H1 (cell line): Measurements from ENCODE around the gene TBX3. TPM values are rescaled to one million over a fixed set of nuclear protein-coding genes. Genes with fewer than 3 reads are reported as not detected.

Experiments
- CTCF ChIA-PET: fragments of 300-600 bp; sonication (Branson Sonifier 250); formaldehyde crosslinking; loops from one replicate; lab custom pipeline; 2021; ENCODE audit not compliant: partially characterized antibody; lab: Charles Lee
- POLR2A ChIA-PET: fragments of 300-600 bp; sonication (Branson Sonifier 250); formaldehyde crosslinking; loops from one replicate; lab custom pipeline; 2021; ENCODE audit warnings: inconsistent platforms; ENCODE audit not compliant: partially characterized antibody; lab: Charles Lee
- DNase-seq, 2 experiments: peaks; one replicate each; pipeline versions ENCODE4 v3.0.0 to v3.0.0-alpha.2; 2010 to 2022; ENCODE audit warnings: low spot score in 2 of 2, low read depth in 1 of 2, mixed read lengths in 1 of 2
- FAIRE-seq: peaks from 2 replicates; lab custom pipeline; 2011; peaks lifted over from hg19 to GRCh38; lab: Jason Lieb, UNC
- H2AFZ ChIP-seq: 2 replicates; pipeline ENCODE4 v1.8.1; 2012; ENCODE audit warnings: low read length, inconsistent platforms
- H2AK5ac ChIP-seq: 2 replicates; pipeline ENCODE4 v1.6.1; 2013; ENCODE audit warnings: low read depth, low read length
- H2BK120ac ChIP-seq: replicated peaks from 2 replicates; pipeline ENCODE3; 2013; ENCODE audit warnings: low read depth, low read length, inconsistent platforms
- H2BK12ac ChIP-seq: 2 replicates; pipeline ENCODE4 v1.6.1; 2013; ENCODE audit warnings: low read depth, low read length
- H2BK15ac ChIP-seq: 2 replicates; pipeline ENCODE4 v1.6.1; 2013; ENCODE audit warnings: low read length
- H2BK20ac ChIP-seq: 2 replicates; pipeline ENCODE4 v1.6.1; 2013; ENCODE audit warnings: low read length
- H2BK5ac ChIP-seq: 2 replicates; pipeline ENCODE4 v1.6.1; 2013; ENCODE audit warnings: low read depth, low read length
- H3K14ac ChIP-seq: 2 replicates; pipeline ENCODE4 v1.6.1; 2013; ENCODE audit warnings: inconsistent platforms; ENCODE audit not compliant: insufficient read length
- H3K18ac ChIP-seq: 2 replicates; pipeline ENCODE4 v1.6.1; 2013; ENCODE audit warnings: low read length; ENCODE audit errors: extremely low read depth
- H3K23ac ChIP-seq: 2 replicates; pipeline ENCODE4 v1.6.1; 2013; ENCODE audit warnings: inconsistent platforms; ENCODE audit not compliant: insufficient read length
- H3K23me2 ChIP-seq: 2 replicates; pipeline ENCODE4 v1.6.1; 2013; ENCODE audit warnings: low read depth, low read length
- H3K27ac ChIP-seq: 2 replicates; pipeline ENCODE4 v1.6.1; 2011; ENCODE audit warnings: low read depth, low read length, inconsistent platforms
- H3K27me3 ChIP-seq, 4 experiments: replicated peaks in 1 of 4; 1 replicate in 1 of 4; 2 replicates in 3 of 4; pipeline versions ENCODE4 v1.6.1 to v1.8.1; 2011 to 2013; ENCODE audit warnings: low read length in 3 of 4, mild to moderate bottlenecking in 3 of 4, inconsistent platforms in 2 of 4, mixed read lengths in 2 of 4, moderate library complexity in 1 of 4; ENCODE audit not compliant: control insufficient read depth in 3 of 4, insufficient read depth in 3 of 4; ENCODE audit errors: extremely low read depth in 1 of 4
- H3K36me3 ChIP-seq, 4 experiments: 2 replicates each; pipeline versions ENCODE4 v1.6.1 to v1.8.1; 2011 to 2013; ENCODE audit warnings: mild to moderate bottlenecking in 4 of 4, low read length in 3 of 4, moderate library complexity in 2 of 4, control low read depth in 1 of 4, inconsistent platforms in 1 of 4; ENCODE audit not compliant: insufficient read depth in 4 of 4, control insufficient read depth in 2 of 4
- H3K4ac ChIP-seq: replicated peaks from 2 replicates; pipeline ENCODE3; 2013; ENCODE audit warnings: low read length, low read depth, mixed read lengths, inconsistent platforms; ENCODE audit not compliant: insufficient read length
- H3K4me1 ChIP-seq, 4 experiments: replicated peaks in 1 of 4; 1 replicate in 1 of 4; 2 replicates in 3 of 4; pipeline versions ENCODE4 v1.6.1 to v1.8.1; 2011 to 2013; ENCODE audit warnings: low read length in 3 of 4, inconsistent platforms in 2 of 4, mixed read lengths in 1 of 4; ENCODE audit not compliant: insufficient read depth in 4 of 4, control insufficient read depth in 3 of 4
- H3K4me2 ChIP-seq, 2 experiments: 2 replicates each; pipeline versions ENCODE4 v1.6.1 to v1.8.1; 2011 to 2013; ENCODE audit warnings: low read depth in 2 of 2, low read length in 2 of 2, control low read depth in 1 of 2, inconsistent platforms in 1 of 2, mild to moderate bottlenecking in 1 of 2; ENCODE audit not compliant: insufficient read depth in 1 of 2
- H3K4me3 ChIP-seq, 4 experiments: fragments of 200-600, 300-600 bp in 1 of 4; sonication (generic), shearing (Covaris generic), sonication (Bioruptor Twin) in 1 of 4; 2 replicates each; pipeline versions ENCODE4 v1.5.1 to v1.8.1; 2011 to 2016; ENCODE audit warnings: low read length in 4 of 4, low read depth in 3 of 4, control low read depth in 2 of 4, inconsistent platforms in 2 of 4, mild to moderate bottlenecking in 2 of 4, mixed read lengths in 1 of 4, moderate library complexity in 1 of 4; ENCODE audit not compliant: insufficient read depth in 2 of 4; ENCODE audit errors: extremely low read depth in 1 of 4
- H3K56ac ChIP-seq: replicated peaks from 2 replicates; pipeline ENCODE3; 2013; ENCODE audit warnings: low read depth, mild to moderate bottlenecking, mixed read lengths, low read length, inconsistent platforms; ENCODE audit not compliant: insufficient read length
- H3K79me1 ChIP-seq: 2 replicates; pipeline ENCODE4 v1.6.1; 2013; ENCODE audit warnings: low read depth, low read length, control low read depth
- H3K79me2 ChIP-seq, 2 experiments: 2 replicates each; pipeline versions ENCODE4 v1.6.1 to v1.8.1; 2012 to 2013; ENCODE audit warnings: low read length in 2 of 2, mild to moderate bottlenecking in 2 of 2, inconsistent platforms in 1 of 2; ENCODE audit not compliant: insufficient read depth in 2 of 2, control insufficient read depth in 1 of 2
- H3K9ac ChIP-seq, 4 experiments: replicated peaks in 1 of 4; 1 replicate in 1 of 4; 2 replicates in 3 of 4; pipeline versions ENCODE4 v1.6.1 to v1.8.1; 2011 to 2013; ENCODE audit warnings: low read depth in 3 of 4, low read length in 3 of 4, control low read depth in 2 of 4, mild to moderate bottlenecking in 2 of 4, moderate library complexity in 2 of 4, inconsistent platforms in 1 of 4; ENCODE audit errors: extremely low read depth in 1 of 4
- H3K9me3 ChIP-seq, 2 experiments: 2 replicates each; pipeline versions ENCODE4 v1.6.1 to v1.8.1; 2012 to 2013; ENCODE audit warnings: mild to moderate bottlenecking in 2 of 2, moderate library complexity in 2 of 2, control low read depth in 1 of 2, inconsistent platforms in 1 of 2, low read depth in 1 of 2, low read length in 1 of 2, mixed read lengths in 1 of 2; ENCODE audit not compliant: insufficient read depth in 2 of 2
- H4K20me1 ChIP-seq, 2 experiments: replicated peaks in 1 of 2; 2 replicates each; pipeline versions ENCODE3 to v1.8.1; 2011 to 2013; ENCODE audit warnings: inconsistent platforms in 2 of 2, low read length in 2 of 2, mild to moderate bottlenecking in 1 of 2; ENCODE audit not compliant: insufficient read depth in 2 of 2, control insufficient read depth in 1 of 2
- H4K5ac ChIP-seq: 2 replicates; pipeline ENCODE4 v1.6.1; 2013; ENCODE audit warnings: low read length, low read depth, mixed read lengths, inconsistent platforms; ENCODE audit not compliant: insufficient read length
- H4K8ac ChIP-seq: 2 replicates; pipeline ENCODE4 v1.8.0; 2013; ENCODE audit warnings: mild to moderate bottlenecking, moderate library complexity, low read length, inconsistent platforms; ENCODE audit not compliant: insufficient read depth; ENCODE audit errors: extremely low read depth
- H4K91ac ChIP-seq: replicated peaks from 2 replicates; pipeline ENCODE3; 2013; ENCODE audit warnings: low read length, mixed read lengths, inconsistent platforms; ENCODE audit not compliant: insufficient read length
- KDM1A ChIP-seq: fragments of 200-600, 300-600 bp; sonication (generic); IDR thresholded peaks from 2 replicates; pipeline ENCODE4 v1.7.1; 2016; ENCODE audit warnings: mild to moderate bottlenecking, low read length, borderline replicate concordance
- POU5F1 ChIP-seq: IDR thresholded peaks from 2 replicates; pipeline ENCODE4 v1.6.1; 2011; ENCODE audit warnings: low read depth, mild to moderate bottlenecking, low read length, moderate library complexity
- SP2 ChIP-seq: IDR thresholded peaks from 2 replicates; pipeline ENCODE4 v1.6.1; 2012; ENCODE audit warnings: mild to moderate bottlenecking, low read length, inconsistent platforms
- ZNF274 ChIP-seq: IDR thresholded peaks from 2 replicates; pipeline ENCODE4 v1.7.0; 2012; ENCODE audit warnings: low read length, borderline replicate concordance; ENCODE audit errors: extremely low read depth
- WGBS, 2 experiments: shearing (Covaris generic) in 1 of 2; methylation state at CpG; one replicate each; pipeline versions ENCODE4 v1.1.6 to v1.1.7; 2013 to 2015; ENCODE audit warnings: low lambda C conversion rate in 2 of 2, mixed read lengths in 2 of 2, inconsistent platforms in 1 of 2, low coverage in 1 of 2, missing lambda C conversion rate in 1 of 2; ENCODE audit not compliant: insufficient replicate concordance in 2 of 2, insufficient coverage in 1 of 2, insufficient read length in 1 of 2; ENCODE audit errors: extremely low coverage in 1 of 2, missing lambda C conversion rate in 1 of 2; 5-methylcytosine and 5-hydroxymethylcytosine counted together
- polyA plus RNA-seq, 7 experiments: library from polyadenylated mRNA; depleted of rRNA in 3 of 7; stranded (reverse) in 5 of 7; unstranded in 2 of 7; fragments of >200 nt in 5 of 7; fragments of 200-250 nt in 2 of 7; gene quantifications; 1 replicate in 5 of 7; 2 replicates in 1 of 7; 4 replicates in 1 of 7; pipeline versions ENCODE4 v1.2.1 to v1.2.3, GENCODE V29; 2011 to 2013; ENCODE audit warnings: missing spikeins in 2 of 7, mixed read lengths in 2 of 7
- total RNA-seq: library from RNA; stranded (reverse); fragmentation: NEBNext Ultra II Directional; extraction: Animal tissue kit (Norgen Biotek cat#: 25700); gene quantifications from 2 replicates; pipeline ENCODE4 v1.2.1, GENCODE V29; 2021
- TF ChIP-seq, protein P1 (sequence below), 3 experiments: IDR thresholded peaks; 1 replicate in 2 of 3; 2 replicates in 1 of 3; pipeline versions ENCODE4 v1.5.1 to v1.6.1; 2011; ENCODE audit warnings: low read length in 3 of 3, mild to moderate bottlenecking in 3 of 3, inconsistent platforms in 2 of 3, low read depth in 1 of 3, moderate library complexity in 1 of 3; ENCODE audit not compliant: insufficient read depth in 1 of 3; ENCODE audit errors: control extremely low read depth in 1 of 3

Gene TBX3
- total and polyA plus RNA-seq, 2 of the 8 experiments (the other 6 are each of a cell fraction or from before 2014, with no cell fraction given): 0.09 to 1.0 TPM

DNA sequence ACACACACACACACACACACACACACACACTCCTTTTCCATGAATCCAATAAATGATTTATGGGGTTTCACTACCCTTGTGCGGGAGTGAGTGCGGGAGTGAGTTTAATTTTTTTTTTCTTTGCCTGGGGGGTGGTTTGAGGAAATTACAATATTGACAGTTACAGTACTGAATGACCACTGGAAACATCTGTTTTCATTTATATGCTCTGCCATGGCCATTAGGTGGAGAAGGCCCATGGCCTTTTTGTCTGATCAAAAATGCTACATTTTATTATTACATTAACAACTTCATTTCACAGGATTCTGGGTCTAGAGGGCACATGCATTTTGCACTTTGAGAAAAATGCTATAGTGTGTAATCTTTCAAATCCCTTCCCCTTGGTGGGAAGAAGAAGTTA lies 5.9 kb downstream of the TBX3 start:
- FAIRE-seq: no peak
- H3K4me2 ChIP-seq: no peak overlapping the region

More for the DNA sequence above, 5.9 kb downstream of the TBX3 start:
- H3K36me3 ChIP-seq: no peaks in the 10 kb centered on the region
- no peak overlapping the region for H3K9ac ChIP-seq
- H3K23me2 ChIP-seq: peaks cover 10% of the 10 kb centered on the region; the same call in 1 of the 2 replicates
- CTCF ChIA-PET: no interaction called here
- POLR2A ChIA-PET: no interaction called here
- no peak overlapping the region for H3K4ac ChIP-seq
- H3K4me3 ChIP-seq: no peak overlapping the region
- TF ChIP-seq ZNF274: no peak
- no peak for TF ChIP-seq POU5F1
- TF ChIP-seq KDM1A: no peak
- TF ChIP-seq, protein P1, sequence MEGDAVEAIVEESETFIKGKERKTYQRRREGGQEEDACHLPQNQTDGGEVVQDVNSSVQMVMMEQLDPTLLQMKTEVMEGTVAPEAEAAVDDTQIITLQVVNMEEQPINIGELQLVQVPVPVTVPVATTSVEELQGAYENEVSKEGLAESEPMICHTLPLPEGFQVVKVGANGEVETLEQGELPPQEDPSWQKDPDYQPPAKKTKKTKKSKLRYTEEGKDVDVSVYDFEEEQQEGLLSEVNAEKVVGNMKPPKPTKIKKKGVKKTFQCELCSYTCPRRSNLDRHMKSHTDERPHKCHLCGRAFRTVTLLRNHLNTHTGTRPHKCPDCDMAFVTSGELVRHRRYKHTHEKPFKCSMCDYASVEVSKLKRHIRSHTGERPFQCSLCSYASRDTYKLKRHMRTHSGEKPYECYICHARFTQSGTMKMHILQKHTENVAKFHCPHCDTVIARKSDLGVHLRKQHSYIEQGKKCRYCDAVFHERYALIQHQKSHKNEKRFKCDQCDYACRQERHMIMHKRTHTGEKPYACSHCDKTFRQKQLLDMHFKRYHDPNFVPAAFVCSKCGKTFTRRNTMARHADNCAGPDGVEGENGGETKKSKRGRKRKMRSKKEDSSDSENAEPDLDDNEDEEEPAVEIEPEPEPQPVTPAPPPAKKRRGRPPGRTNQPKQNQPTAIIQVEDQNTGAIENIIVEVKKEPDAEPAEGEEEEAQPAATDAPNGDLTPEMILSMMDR (IDR thresholded peaks at IDR 0.05; ENCODE audit: control extremely low read depth in 1 of 3, insufficient read depth in 1 of 3, low read depth in 1 of 3, low read length in 3 of 3): no peak
- no peak for TF ChIP-seq SP2
- H3K56ac ChIP-seq: no peak overlapping the region
- H3K79me1 ChIP-seq: no peaks in the 10 kb centered on the region
- no peak overlapping the region for H2AK5ac ChIP-seq
- peaks cover 6 to 15% of the 10 kb centered on the region in 2 experiments for H4K20me1 ChIP-seq
- WGBS, 2 experiments: 68% methylated on average over 2 of the region's 2 CpGs; no CpG with 5 or more reads in 1 of the 2 experiments
- H2BK120ac ChIP-seq: no peak overlapping the region
- H2BK15ac ChIP-seq: no peak overlapping the region
- H2AFZ ChIP-seq: no peak overlapping the region
- H3K4me1 ChIP-seq: peaks cover 14 to 48% (median 26%) of the 10 kb centered on the region in 4 experiments
- no peak overlapping the region for H4K8ac ChIP-seq
- no peak overlapping the region for H3K23ac ChIP-seq
- peaks cover 80 to 100% (median 97%) of the 10 kb centered on the region in 4 experiments for H3K27me3 ChIP-seq
- no peak overlapping the region for H3K18ac ChIP-seq
- no peaks in the 10 kb centered on the region for H3K9me3 ChIP-seq
- no peak overlapping the region for H4K91ac ChIP-seq
- H2BK5ac ChIP-seq: no peak overlapping the region
- no peak overlapping the region for H3K27ac ChIP-seq
- H3K79me2 ChIP-seq: no peaks in the 10 kb centered on the region
- no peak overlapping the region for H2BK12ac ChIP-seq
- H2BK20ac ChIP-seq: no peak overlapping the region
- no peak overlapping the region for H4K5ac ChIP-seq
- no peak for DNase-seq
- H3K14ac ChIP-seq: no peak overlapping the region
